Fibroblast of lung (primary cell): ENCODE data around the gene PCIF1.

Source experiments
- CTCF ChIP-seq, 2 donors: IDR thresholded peaks in 1 of 2; conservative IDR thresholded peaks in 1 of 2; 1 replicate in 1 of 2; 2 replicates in 1 of 2; pipeline ENCODE4 v1.5.1; 2011 to 2012; ENCODE audit warnings: low read length in 2 of 2, control low read depth in 1 of 2, inconsistent platforms in 1 of 2, low read depth in 1 of 2, mild to moderate bottlenecking in 1 of 2
- EZH2 ChIP-seq: IDR thresholded peaks from 2 replicates; pipeline ENCODE4 v1.5.1; 2012; ENCODE audit warnings: low read length, control low read depth, mild to moderate bottlenecking; ENCODE audit errors: missing control alignments

- no peak for TF ChIP-seq CTCF (conservative IDR thresholded peaks at IDR 0.05 in 1 of 2, IDR thresholded peaks at IDR 0.05 in 1 of 2; ENCODE audit: low read depth in 1 of 2, low read length in 2 of 2)
- no peak for TF ChIP-seq EZH2
These were observed 3.3 kb downstream of the PCIF1 start for GRCh38 chr20:45937765-45938164.
